Lower lobe of right lung (tissue), 2 donors: Measurements from ENCODE around the gene PALM2AKAP2. TPM values are rescaled to one million over a fixed set of nuclear protein-coding genes. Genes with fewer than 3 reads are reported as not detected.

ENCODE experiments used
- ATAC-seq, 2 donors: fragments of 200-7000 bp; cut with Tn5 transposase; one replicate each; pipeline ENCODE4 v1.9.1; 2020 to 2022; ENCODE audit warnings: mild to moderate bottlenecking in 2 of 2, moderate library complexity in 2 of 2
- DNase-seq: peaks from one replicate; pipeline ENCODE4 v3.0.0-alpha.2; 2020
- H3K27ac ChIP-seq: fragments of 200-600 bp; one replicate; pipeline ENCODE4 v1.8.0; 2022
- H3K27me3 ChIP-seq: fragments of 200-600 bp; one replicate; pipeline ENCODE4 v1.8.0; 2022; ENCODE audit warnings: low read depth
- H3K36me3 ChIP-seq: fragments of 200-600 bp; one replicate; pipeline ENCODE4 v1.8.0; 2022; ENCODE audit warnings: mild to moderate bottlenecking
- H3K4me1 ChIP-seq: fragments of 200-600 bp; one replicate; pipeline ENCODE4 v1.8.0; 2022
- H3K4me3 ChIP-seq: fragments of 200-600 bp; one replicate; pipeline ENCODE4 v1.8.0; 2022; ENCODE audit warnings: mild to moderate bottlenecking
- H3K9me3 ChIP-seq: fragments of 200-600 bp; one replicate; pipeline ENCODE4 v1.8.0; 2022
- CTCF ChIP-seq: fragments of 200-600 bp; IDR thresholded peaks from one replicate; pipeline ENCODE4 v1.8.0; 2022; ENCODE audit warnings: antibody characterized with exemption, mild to moderate bottlenecking
- intact Hi-C: fragments of 100-400 bp; cut with DNase I; formaldehyde crosslinking; loops from one replicate; pipeline ENCODE4 v1.11.0; 2022
- total RNA-seq: library from RNA; stranded (reverse); fragmentation: NEBNext Ultra II Directional; extraction: Animal tissue kit (Norgen Biotek cat#: 25700); gene quantifications from one replicate; pipeline ENCODE4 v1.2.1, GENCODE V29; 2021
- donor health status: DM: no; HTN: yes; CAD: no; lungs with severe emphysema.

Gene PALM2AKAP2
- total RNA-seq, 1 donor from 2014 or later: 26.2 TPM

GRCh38 chr9:109766351-109766750, 13.6 kb upstream of the PALM2AKAP2 start:
- Histone ChIP-seq H3K4me1 (peaks cover 5% of the 10 kb centered on the region), H3K27ac (no peak overlapping the region), H3K9me3 (no peaks in the 10 kb centered on the region), H3K36me3 (no peaks in the 10 kb centered on the region), H3K27me3 (no peaks in the 10 kb centered on the region), H3K4me3 (no peak overlapping the region)
- no peak for ATAC-seq
- TF ChIP-seq CTCF: no peak
- intact Hi-C loops: no loop called here
- DNase-seq: no peak

- H3K27me3 ChIP-seq: no peaks in the 10 kb centered on the region
- no peak for TF ChIP-seq CTCF
- H3K36me3 ChIP-seq: no peaks in the 10 kb centered on the region
- no peaks in the 10 kb centered on the region for H3K9me3 ChIP-seq
- DNase-seq: no peak
- intact Hi-C loops: no loop called here
- peaks cover 13% of the 10 kb centered on the region for H3K4me1 ChIP-seq
- ATAC-seq: no peak
- H3K27ac ChIP-seq: no peak overlapping the region
- H3K4me3 ChIP-seq: no peak overlapping the region
These were observed 12.6 kb upstream of the PALM2AKAP2 start for GRCh38 chr9:109767404-109767803.

- Histone ChIP-seq H3K27me3 (no peaks in the 10 kb centered on the region), H3K4me1 (peaks cover 13% of the 10 kb centered on the region), H3K9me3 (no peaks in the 10 kb centered on the region), H3K4me3 (no peak overlapping the region), H3K27ac (no peak overlapping the region), H3K36me3 (no peaks in the 10 kb centered on the region)
- intact Hi-C loops: no loop called here
- TF ChIP-seq CTCF: no peak
- DNase-seq (no peak), ATAC-seq (no peak)
These were observed 12.2 kb upstream of the PALM2AKAP2 start for GRCh38 chr9:109767814-109768213.

- H3K4me1 ChIP-seq: peaks cover 13% of the 10 kb centered on the region
- TF ChIP-seq CTCF: no peak
- no peaks in the 10 kb centered on the region for H3K9me3 ChIP-seq
- DNase-seq (no peak), ATAC-seq (no peak)
- intact Hi-C loops: no loop called here
- H3K36me3 ChIP-seq: no peaks in the 10 kb centered on the region
- no peak overlapping the region for H3K27ac ChIP-seq
- H3K27me3 ChIP-seq: no peaks in the 10 kb centered on the region
- no peak overlapping the region for H3K4me3 ChIP-seq
These were observed 10.7 kb upstream of the PALM2AKAP2 start for GRCh38 chr9:109769250-109769649.

- intact Hi-C loops: no loop called here
- TF ChIP-seq CTCF: no peak
- ATAC-seq (no peak), DNase-seq (no peak)
- Histone ChIP-seq H3K4me1 (peaks cover 13% of the 10 kb centered on the region), H3K36me3 (no peaks in the 10 kb centered on the region), H3K27ac (no peak overlapping the region), H3K9me3 (no peaks in the 10 kb centered on the region), H3K27me3 (no peaks in the 10 kb centered on the region), H3K4me3 (no peak overlapping the region)
These were observed 9.9 kb upstream of the PALM2AKAP2 start for GRCh38 chr9:109770101-109770500.

- Histone ChIP-seq H3K4me3 (no peak overlapping the region), H3K27me3 (no peaks in the 10 kb centered on the region), H3K4me1 (peaks cover 13% of the 10 kb centered on the region), H3K36me3 (no peaks in the 10 kb centered on the region), H3K27ac (no peak overlapping the region), H3K9me3 (no peaks in the 10 kb centered on the region)
- ATAC-seq (no peak), DNase-seq (no peak)
- intact Hi-C loops: no loop called here
- TF ChIP-seq CTCF: no peak
These were observed 8.9 kb upstream of the PALM2AKAP2 start for GRCh38 chr9:109771087-109771486.
